Endothelial cell of umbilical vein (primary cell): ENCODE results near the gene CDK9. TPM values are rescaled to one million over a fixed set of nuclear protein-coding genes. Genes with fewer than 3 reads are reported as not detected.

Source experiments
- BruUV-seq: library from RNA; stranded (reverse); fragments of 400-500 nt; replicated peaks from 2 replicates; lab custom pipeline; 2021; lab: Mats Ljungman, UMichigan
- CTCF ChIA-PET: fragments of 300-600, 350-600 bp; sonication (Branson Sonifier 250); formaldehyde crosslinking; loops from one replicate; lab custom pipeline; 2021; ENCODE audit warnings: antibody characterized with exemption, inconsistent platforms; lab: Charles Lee
- POLR2A ChIA-PET: fragments of 300-600, 350-600 bp; sonication (Branson Sonifier 250); formaldehyde crosslinking; loops from one replicate; lab custom pipeline; 2021; ENCODE audit warnings: antibody characterized with exemption, inconsistent platforms; lab: Charles Lee
- DNase-seq: peaks from one replicate; pipeline ENCODE4 v3.0.0-alpha.2; 2011; ENCODE audit warnings: low read depth, low spot score
- FAIRE-seq: peaks from 2 replicates; lab custom pipeline; 2011; peaks lifted over from hg19 to GRCh38; lab: Jason Lieb, UNC
- H2AFZ ChIP-seq: 2 replicates; pipeline ENCODE4 v1.6.0; 2012; ENCODE audit warnings: low read depth, low read length, control low read depth, inconsistent platforms
- H3K27ac ChIP-seq: 2 replicates; pipeline ENCODE4 v1.5.1; 2011; ENCODE audit warnings: low read depth, mild to moderate bottlenecking, control low read depth, low read length, moderate library complexity; ENCODE audit not compliant: insufficient read depth
- H3K27me3 ChIP-seq, 2 experiments: 2 replicates each; pipeline versions ENCODE4 v1.6.0 to v1.6.1; 2011; ENCODE audit warnings: low read length in 2 of 2, mixed read lengths in 1 of 2; ENCODE audit not compliant: control insufficient read depth in 2 of 2, insufficient read depth in 2 of 2
- H3K36me3 ChIP-seq, 2 experiments: 2 replicates in 1 of 2; 3 replicates in 1 of 2; pipeline ENCODE4 v1.5.1; 2011; ENCODE audit warnings: low read length in 2 of 2, mild to moderate bottlenecking in 1 of 2, moderate library complexity in 1 of 2; ENCODE audit not compliant: control insufficient read depth in 2 of 2, insufficient read depth in 2 of 2; ENCODE audit errors: extremely low read depth in 1 of 2
- H3K4me1 ChIP-seq: 3 replicates; pipeline ENCODE4 v1.5.1; 2011; ENCODE audit warnings: mild to moderate bottlenecking, low read length; ENCODE audit not compliant: control insufficient read depth, insufficient read depth; ENCODE audit errors: extremely low read depth
- H3K4me2 ChIP-seq: 2 replicates; pipeline ENCODE4 v1.6.1; 2011; ENCODE audit warnings: low read length, control low read depth, mixed read lengths; ENCODE audit not compliant: insufficient read depth
- H3K4me3 ChIP-seq, 3 experiments: fragments of 200-600 bp in 1 of 3; sonication (generic), shearing (Covaris generic) in 1 of 3; replicated peaks in 1 of 3; 2 replicates each; pipeline ENCODE4 v1.5.1; 2011 to 2016; ENCODE audit warnings: control low read depth in 3 of 3, low read length in 3 of 3, mild to moderate bottlenecking in 2 of 3, inconsistent platforms in 1 of 3, low read depth in 1 of 3, moderate library complexity in 1 of 3; ENCODE audit not compliant: insufficient read depth in 1 of 3
- H3K79me2 ChIP-seq: 2 replicates; pipeline ENCODE4 v1.6.0; 2012; ENCODE audit warnings: low read length, inconsistent platforms; ENCODE audit not compliant: control insufficient read depth, insufficient read depth
- H3K9ac ChIP-seq: replicated peaks from 2 replicates; pipeline ENCODE3; 2011; ENCODE audit warnings: low read length, control low read depth; ENCODE audit not compliant: insufficient read depth; ENCODE audit errors: extremely low read depth
- H3K9me1 ChIP-seq: replicated peaks from 3 replicates; pipeline ENCODE4 v1.6.0; 2011; ENCODE audit warnings: mild to moderate bottlenecking, low read length; ENCODE audit not compliant: control insufficient read depth, insufficient read depth; ENCODE audit errors: extremely low read depth
- H3K9me3 ChIP-seq: replicated peaks from 2 replicates; pipeline ENCODE4 v1.5.1; 2012; ENCODE audit warnings: low read length, inconsistent platforms; ENCODE audit not compliant: control insufficient read depth, insufficient read depth
- H4K20me1 ChIP-seq: replicated peaks from 2 replicates; pipeline ENCODE3; 2011; ENCODE audit warnings: mild to moderate bottlenecking, low read length; ENCODE audit not compliant: control insufficient read depth, insufficient read depth; ENCODE audit errors: extremely low read depth
- EZH2 ChIP-seq: IDR thresholded peaks from 2 replicates; pipeline ENCODE4 v1.6.1; 2012; ENCODE audit warnings: borderline replicate concordance, low read depth, mild to moderate bottlenecking, moderate library complexity, low read length, inconsistent platforms; ENCODE audit not compliant: severe bottlenecking
- FOS ChIP-seq: IDR thresholded peaks from 2 replicates; pipeline ENCODE4 v1.6.1; 2011; ENCODE audit warnings: mild to moderate bottlenecking, low read length, moderate library complexity, borderline replicate concordance; ENCODE audit not compliant: insufficient read depth
- GATA2 ChIP-seq: IDR thresholded peaks from 2 replicates; pipeline ENCODE4 v1.7.0; 2011; ENCODE audit warnings: low read depth, mild to moderate bottlenecking, moderate library complexity, mixed read lengths, low read length; ENCODE audit not compliant: insufficient read length, insufficient read depth
- JUN ChIP-seq: IDR thresholded peaks from 2 replicates; pipeline ENCODE4 v1.6.1; 2011; ENCODE audit warnings: borderline replicate concordance, low read depth; ENCODE audit not compliant: insufficient read length, insufficient read depth
- MYC ChIP-seq: IDR thresholded peaks from one replicate; pipeline ENCODE4 v1.6.1; 2011; ENCODE audit warnings: mild to moderate bottlenecking, low read depth, low read length
- POLR2A ChIP-seq: IDR thresholded peaks from 2 replicates; pipeline ENCODE4 v1.6.1; 2012; ENCODE audit warnings: low read depth, mild to moderate bottlenecking, control low read depth, low read length
- POLR2AphosphoS5 ChIP-seq: IDR thresholded peaks from 2 replicates; pipeline ENCODE4 v1.6.1; 2012; ENCODE audit warnings: low read depth, mild to moderate bottlenecking, control low read depth, low read length, moderate library complexity; ENCODE audit not compliant: insufficient read depth
- dilution Hi-C: fragments of 300-500 bp; cut with MboI; formaldehyde crosslinking; loops from one replicate; pipeline ENCODE4 v1.15.0; 2019; ENCODE audit warnings: low sequenced_read_pairs; ENCODE audit not compliant: extremely low pct_ligation_motif_present
- intact Hi-C: fragments of 100-400 bp; cut with micrococcal nuclease; formaldehyde crosslinking; loops from one replicate; pipeline ENCODE4 v1.10.0; 2022
- polyA plus RNA-seq, 4 experiments: library from polyadenylated mRNA; depleted of rRNA in 3 of 4; stranded (reverse) in 3 of 4; unstranded in 1 of 4; fragments of >200 nt; gene quantifications; 2 replicates each; pipeline versions ENCODE4 v1.2.1 to v1.2.3, GENCODE V29; 2011 to 2012; ENCODE audit warnings: missing spikeins in 1 of 4
- total RNA-seq: library from RNA; stranded (reverse); gene quantifications from 2 replicates; pipeline ENCODE4 v1.2.3, GENCODE V29; 2021
- TF ChIP-seq, protein P1 (sequence below): IDR thresholded peaks from 2 replicates; pipeline ENCODE4 v1.6.1; 2011; ENCODE audit not compliant: insufficient read depth, insufficient read length

The CDK9 gene
- total and polyA plus RNA-seq, 2 donors (not counting 3 experiments of a cell fraction or from before 2014, with no cell fraction given), result 92.2 to 124 TPM

DNA sequence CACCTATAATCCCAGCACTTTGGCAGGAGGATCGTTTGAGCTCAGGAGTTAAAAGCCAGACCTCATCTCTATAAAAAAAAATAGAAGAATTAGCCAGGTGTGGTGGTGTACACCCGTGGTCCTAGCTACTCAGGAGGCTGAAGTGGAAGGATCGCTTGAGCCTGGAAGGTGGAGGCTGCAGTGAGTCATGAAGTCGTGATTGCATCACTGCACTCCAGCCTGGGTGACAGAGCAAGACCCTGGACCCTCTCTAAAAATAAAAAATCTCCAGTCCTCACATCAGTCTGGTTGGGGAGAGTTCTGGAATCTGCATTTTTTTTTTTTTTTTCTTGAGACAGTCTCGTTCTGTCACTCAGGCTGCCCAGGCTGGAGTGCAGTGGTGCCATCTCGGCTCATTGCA is 26.2 kb downstream of the CDK9 start:
- no peaks in the 10 kb centered on the region for H4K20me1 ChIP-seq
- CTCF ChIA-PET, result interaction anchor here (8.4 kb wide), 1 partner anchor 58 kb away, joined by 76 read pairs; no protein-coding TSS in a partner anchor
- H3K79me2 ChIP-seq, result peaks cover 2% of the 10 kb centered on the region
- POLR2A ChIA-PET, result interaction anchor here (0.7 kb wide), 1 partner anchor 43 kb away, joined by 3 read pairs; no protein-coding TSS in a partner anchor
- intact Hi-C loops (no loop called here), dilution Hi-C loops (no loop called here)
- no peaks in the 10 kb centered on the region for H3K9me3 ChIP-seq
- H3K4me3 ChIP-seq, result no peak overlapping the region
- DNase-seq (no peak), FAIRE-seq (peak; percentile 58)
- peaks cover 7% of the 10 kb centered on the region for H3K4me1 ChIP-seq
- H3K4me2 ChIP-seq, result no peak overlapping the region
- no peaks in the 10 kb centered on the region for H3K9me1 ChIP-seq
- no peak overlapping the region for H3K9ac ChIP-seq
- no TSS peak for BruUV-seq
- TF ChIP-seq FOS (no peak), POLR2A (peak; percentile 67), POLR2AphosphoS5 (peak; percentile 57), JUN (no peak)
- H3K36me3 ChIP-seq, result peaks cover 14 to 50% of the 10 kb centered on the region in 2 experiments
- no peak overlapping the region for H3K27ac ChIP-seq
- H3K27me3 ChIP-seq, result no peaks in the 10 kb centered on the region
- no peak overlapping the region for H2AFZ ChIP-seq

DNA sequence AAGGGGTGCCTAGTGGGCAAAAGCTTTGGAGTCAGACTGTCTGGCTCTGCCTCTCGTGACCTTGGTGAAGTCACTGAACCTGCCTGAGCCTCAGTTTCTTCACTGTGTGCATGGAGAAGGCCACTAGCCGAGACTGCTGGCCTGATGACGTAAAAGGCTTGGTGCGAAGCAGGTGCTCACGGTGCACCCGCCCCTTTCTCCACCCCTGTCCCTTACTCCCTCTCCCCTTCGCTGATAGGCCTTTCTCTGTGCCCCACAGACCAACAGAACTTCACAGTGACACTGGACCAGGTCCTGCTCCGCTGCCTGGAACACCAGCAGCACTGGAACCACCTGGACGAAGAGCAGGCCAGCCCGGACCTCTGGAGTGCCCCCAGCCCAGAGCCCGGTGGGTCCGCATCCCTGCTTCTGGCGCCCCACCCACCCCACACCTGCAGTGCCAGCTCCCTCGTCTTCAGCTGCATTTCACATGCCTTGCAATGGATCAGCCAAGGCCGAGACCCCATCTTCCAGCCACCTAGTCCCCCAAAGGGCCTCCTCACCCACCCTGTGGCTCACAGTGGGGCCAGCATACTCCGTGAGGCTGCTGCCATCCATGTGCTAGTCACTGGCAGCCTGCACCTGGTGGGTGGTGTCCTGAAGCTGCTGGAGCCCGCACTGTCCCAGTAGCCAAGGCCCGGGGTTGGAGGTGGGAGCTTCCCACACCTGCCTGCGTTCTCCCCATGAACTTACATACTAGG is 27.3 kb downstream of the CDK9 start:
- BruUV-seq, result no TSS peak
- Histone ChIP-seq H3K79me2 (no peaks in the 10 kb centered on the region), H3K9me3 (no peaks in the 10 kb centered on the region), H3K27ac (no peak overlapping the region), H2AFZ (no peak overlapping the region), H3K36me3 (peaks cover 18 to 52% of the 10 kb centered on the region in 2 experiments), H4K20me1 (no peaks in the 10 kb centered on the region), H3K9me1 (no peaks in the 10 kb centered on the region), H3K9ac (no peak overlapping the region), H3K4me2 (no peak overlapping the region), H3K4me1 (peaks cover 10% of the 10 kb centered on the region), H3K4me3 (no peak overlapping the region), H3K27me3 (no peaks in the 10 kb centered on the region)
- dilution Hi-C loops (no loop called here), intact Hi-C loops (no loop called here)
- DNase-seq (no peak), FAIRE-seq (no peak)
- ChIA-PET POLR2A (no interaction called here), CTCF (interaction anchor here (0.8 to 8.4 kb wide), 2 partner anchors 12 to 57 kb away, joined by 5 to 76 read pairs; no protein-coding TSS in a partner anchor)
- TF ChIP-seq MYC, result no peak
- peak; percentile 50 for TF ChIP-seq POLR2A
- TF ChIP-seq, protein P1, sequence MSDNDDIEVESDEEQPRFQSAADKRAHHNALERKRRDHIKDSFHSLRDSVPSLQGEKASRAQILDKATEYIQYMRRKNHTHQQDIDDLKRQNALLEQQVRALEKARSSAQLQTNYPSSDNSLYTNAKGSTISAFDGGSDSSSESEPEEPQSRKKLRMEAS, result no peak
- TF ChIP-seq POLR2AphosphoS5, result peak; percentile 17
- no peak for TF ChIP-seq GATA2
- no peak for TF ChIP-seq JUN
- TF ChIP-seq FOS, result no peak
- TF ChIP-seq EZH2, result no peak
